D721Med (cell line): ENCODE data around the gene BUD13.
"Not testable (repeated sequence)": the region's sequence is repeated elsewhere in the genome, so short reads cannot be mapped to it uniquely, and the experiment has no call there.

Experiments used
- DNase-seq: peaks from one replicate; pipeline ENCODE4 v3.0.0; 2011; ENCODE audit warnings: low spot score; ENCODE audit not compliant: insufficient read length
- FAIRE-seq: peaks from 2 replicates; lab custom pipeline; 2011; peaks lifted over from hg19 to GRCh38; lab: Jason Lieb, UNC
- TF ChIP-seq, protein P1 (sequence below): IDR thresholded peaks from 2 replicates; pipeline ENCODE4 v1.5.1; 2012; ENCODE audit warnings: mild to moderate bottlenecking, control low read depth; ENCODE audit not compliant: insufficient read depth; ENCODE audit errors: missing control alignments

The BUD13 gene

DNA sequence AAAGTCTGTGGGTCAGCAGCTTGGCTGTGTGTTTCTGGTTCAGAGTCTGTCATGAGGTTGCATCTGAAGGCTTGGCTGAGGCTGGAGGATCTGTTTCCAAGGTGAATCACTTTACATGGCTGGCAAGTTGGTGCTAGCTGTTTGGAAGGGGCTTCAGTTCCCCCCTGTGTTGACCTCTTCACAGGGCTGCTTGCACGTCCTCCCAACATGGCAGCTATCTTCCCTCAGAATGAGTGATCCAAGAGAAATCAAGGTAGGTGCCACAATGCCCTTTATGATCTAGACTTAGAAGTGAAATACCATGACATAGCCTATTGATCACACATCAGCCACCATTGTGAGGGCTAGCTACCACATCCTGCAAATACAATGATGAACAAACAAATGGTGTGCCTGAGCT lies 40.4 kb upstream of the BUD13 start:
- no peak for FAIRE-seq

DNA sequence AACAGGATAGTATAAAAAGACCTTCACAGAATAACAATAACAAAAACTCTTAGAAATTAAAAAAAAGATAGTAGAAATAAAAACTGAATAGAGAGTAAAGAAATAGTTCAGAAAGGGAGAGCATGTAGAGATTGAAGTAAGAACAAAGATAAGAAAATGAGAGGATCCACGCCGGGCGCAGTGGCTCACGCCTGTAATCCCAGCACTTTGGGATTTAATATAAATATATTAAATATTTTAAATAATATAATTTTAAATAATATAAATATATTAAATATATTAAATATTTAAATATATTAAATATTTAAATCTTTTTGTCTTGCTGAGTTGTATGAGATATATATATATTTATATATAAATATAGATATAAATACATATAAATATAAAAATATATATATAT lies 39.3 kb upstream of the BUD13 start:
- DNase-seq (no peak), FAIRE-seq (no peak)
- TF ChIP-seq, protein P1, sequence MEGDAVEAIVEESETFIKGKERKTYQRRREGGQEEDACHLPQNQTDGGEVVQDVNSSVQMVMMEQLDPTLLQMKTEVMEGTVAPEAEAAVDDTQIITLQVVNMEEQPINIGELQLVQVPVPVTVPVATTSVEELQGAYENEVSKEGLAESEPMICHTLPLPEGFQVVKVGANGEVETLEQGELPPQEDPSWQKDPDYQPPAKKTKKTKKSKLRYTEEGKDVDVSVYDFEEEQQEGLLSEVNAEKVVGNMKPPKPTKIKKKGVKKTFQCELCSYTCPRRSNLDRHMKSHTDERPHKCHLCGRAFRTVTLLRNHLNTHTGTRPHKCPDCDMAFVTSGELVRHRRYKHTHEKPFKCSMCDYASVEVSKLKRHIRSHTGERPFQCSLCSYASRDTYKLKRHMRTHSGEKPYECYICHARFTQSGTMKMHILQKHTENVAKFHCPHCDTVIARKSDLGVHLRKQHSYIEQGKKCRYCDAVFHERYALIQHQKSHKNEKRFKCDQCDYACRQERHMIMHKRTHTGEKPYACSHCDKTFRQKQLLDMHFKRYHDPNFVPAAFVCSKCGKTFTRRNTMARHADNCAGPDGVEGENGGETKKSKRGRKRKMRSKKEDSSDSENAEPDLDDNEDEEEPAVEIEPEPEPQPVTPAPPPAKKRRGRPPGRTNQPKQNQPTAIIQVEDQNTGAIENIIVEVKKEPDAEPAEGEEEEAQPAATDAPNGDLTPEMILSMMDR, result no peak

More for the DNA sequence above, 40.4 kb upstream of the BUD13 start:
- TF ChIP-seq, protein P1, result no peak
- DNase-seq, result no peak

DNA sequence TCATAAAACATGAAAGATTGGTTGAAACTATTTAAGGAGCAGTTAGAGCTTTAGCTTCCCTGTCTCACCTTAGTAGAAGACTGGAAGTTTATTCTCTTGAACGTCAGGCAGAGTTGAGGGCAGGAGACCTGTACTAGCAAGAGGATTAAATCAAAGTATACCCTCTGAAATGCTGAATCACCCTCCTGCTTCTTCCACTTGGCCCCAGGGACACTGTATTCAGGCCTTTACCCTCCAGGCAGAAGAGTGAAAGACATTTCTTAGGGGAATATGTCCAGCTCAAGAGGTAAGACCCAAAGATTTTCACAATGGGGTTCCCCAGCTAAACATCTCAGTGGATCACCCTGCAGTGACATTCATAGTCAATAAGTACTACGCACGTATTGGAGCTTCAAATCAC lies 38.4 kb upstream of the BUD13 start:
- DNase-seq, result no peak
- no peak for FAIRE-seq
- TF ChIP-seq, protein P1, result no peak

DNA sequence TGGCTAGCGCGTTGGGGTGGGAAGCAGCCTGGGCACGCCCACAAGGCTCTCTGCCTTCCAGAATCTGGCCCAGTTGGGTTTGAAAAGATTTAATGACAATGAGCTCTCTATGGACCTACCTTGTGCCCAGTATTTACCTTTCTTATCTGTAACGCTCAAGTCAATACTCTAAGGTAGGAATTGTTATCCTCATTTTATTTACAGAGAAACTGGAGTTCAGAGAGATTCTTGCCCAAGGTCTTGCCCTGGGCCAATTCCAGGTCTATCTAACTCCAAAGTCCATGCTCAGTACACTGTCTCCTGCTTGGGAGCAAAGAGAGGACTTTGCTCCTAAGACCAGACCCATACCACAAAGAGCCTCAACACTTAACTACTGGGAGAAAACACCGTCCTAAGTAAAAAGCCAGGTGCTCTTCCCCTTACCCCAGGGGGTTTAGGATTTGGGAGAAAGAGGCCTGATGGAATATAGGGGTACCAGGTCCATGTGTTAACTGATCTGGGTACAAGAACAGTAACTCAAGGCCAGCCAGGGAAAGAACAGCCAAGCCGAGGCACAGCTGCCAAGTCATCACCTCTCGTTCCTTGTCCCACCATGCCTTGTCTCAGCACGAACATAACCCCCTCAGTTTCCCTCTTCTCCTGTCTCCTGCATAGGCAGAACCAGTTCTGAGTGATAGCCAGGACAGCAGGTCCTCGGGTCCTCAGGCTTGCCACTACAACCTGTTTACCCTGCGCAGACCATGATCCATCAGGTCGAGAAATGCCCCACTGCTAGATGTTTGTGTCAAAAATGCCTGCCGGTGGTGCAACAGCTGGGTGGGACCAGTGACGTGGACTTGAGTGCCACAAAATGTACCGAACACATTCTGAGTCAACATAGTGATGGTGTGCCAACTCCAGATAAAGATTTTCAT lies 35.7 kb upstream of the BUD13 start:
- TF ChIP-seq, protein P1, result no peak
- no peak for FAIRE-seq
- no peak for DNase-seq

DNA sequence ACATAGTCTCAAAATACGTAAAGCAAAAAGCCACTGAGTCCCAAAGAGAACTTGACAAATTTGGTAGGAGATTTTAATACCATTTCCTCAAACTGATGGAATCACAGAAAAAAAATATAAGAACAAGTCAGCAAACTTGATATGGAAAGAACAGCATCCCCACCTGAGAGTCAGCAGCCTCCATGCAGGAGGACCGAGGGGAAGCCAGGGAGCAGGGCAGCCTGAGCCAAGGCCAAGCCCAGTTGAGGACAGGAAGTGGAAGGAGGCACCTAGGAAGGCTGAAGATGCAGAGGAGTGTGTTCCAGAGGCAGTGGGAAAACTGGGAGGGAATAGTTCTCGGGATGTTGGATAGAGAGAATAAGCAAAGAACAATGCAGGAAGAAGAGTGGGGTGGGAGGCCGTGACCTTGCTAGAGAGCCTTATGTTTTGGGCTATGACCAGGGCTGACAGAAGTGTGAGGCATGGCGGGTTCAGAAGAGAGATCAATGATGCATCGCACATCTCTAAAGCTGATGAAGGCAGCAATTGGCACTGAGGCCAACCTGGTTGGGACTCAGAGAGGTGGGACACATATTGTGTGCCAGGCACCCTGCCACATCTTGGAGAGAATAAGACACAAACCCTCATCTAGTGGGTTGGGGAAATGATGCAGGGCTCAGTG lies 34.9 kb upstream of the BUD13 start:
- TF ChIP-seq, protein P1, result no peak
- FAIRE-seq, result no peak
- no peak for DNase-seq

DNA sequence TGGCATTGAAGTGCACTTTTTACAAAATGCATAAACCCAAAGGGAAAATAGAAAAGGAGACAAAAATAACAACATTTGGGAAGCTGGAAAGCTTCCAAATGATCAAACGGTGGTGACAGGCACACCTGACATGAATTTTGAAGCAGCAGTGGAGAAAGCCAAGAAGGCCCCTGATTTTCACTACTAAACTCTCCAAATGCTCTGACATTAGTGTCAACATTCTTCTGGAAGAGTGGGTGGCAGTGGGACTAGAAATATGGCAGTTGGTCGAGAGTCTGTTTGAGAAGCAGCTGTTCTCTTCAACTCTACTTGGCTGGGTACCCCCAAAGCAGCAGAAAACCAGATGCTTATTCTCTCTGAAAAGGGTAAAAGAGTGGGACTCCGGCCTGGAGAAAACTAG lies 31.2 kb upstream of the BUD13 start:
- TF ChIP-seq, protein P1, result no peak
- DNase-seq (no peak), FAIRE-seq (no peak)

DNA sequence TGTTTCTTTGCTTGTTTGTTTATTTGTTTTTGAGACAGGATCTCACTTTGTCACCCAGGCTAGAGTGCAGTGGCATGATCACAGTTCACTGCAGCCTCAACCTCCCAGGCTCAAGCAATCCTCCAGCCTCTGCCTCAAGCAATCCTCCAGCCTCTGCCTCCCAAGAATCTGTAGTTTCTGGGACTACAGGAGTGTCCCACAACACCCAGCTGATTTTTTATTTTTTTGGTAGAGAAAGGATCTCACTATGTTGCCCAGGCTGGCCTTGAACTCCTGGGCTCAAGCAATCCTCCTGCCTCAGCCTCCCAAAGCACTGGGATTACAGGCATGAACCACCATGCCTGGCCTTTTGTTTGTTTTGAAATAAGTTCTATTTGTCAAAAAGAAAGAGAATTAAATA lies 28.9 kb upstream of the BUD13 start:
- not testable (repeated sequence) for FAIRE-seq, DNase-seq
